ENCODE measurements around the gene MYO5B. TPM values are rescaled to one million over a fixed set of nuclear protein-coding genes. Genes with fewer than 3 reads are reported as not detected.

MYO5B gene
- total RNA-seq, 4 donors from 2014 or later: 0.29 to 14.7 (median 1.2) TPM

DNA sequence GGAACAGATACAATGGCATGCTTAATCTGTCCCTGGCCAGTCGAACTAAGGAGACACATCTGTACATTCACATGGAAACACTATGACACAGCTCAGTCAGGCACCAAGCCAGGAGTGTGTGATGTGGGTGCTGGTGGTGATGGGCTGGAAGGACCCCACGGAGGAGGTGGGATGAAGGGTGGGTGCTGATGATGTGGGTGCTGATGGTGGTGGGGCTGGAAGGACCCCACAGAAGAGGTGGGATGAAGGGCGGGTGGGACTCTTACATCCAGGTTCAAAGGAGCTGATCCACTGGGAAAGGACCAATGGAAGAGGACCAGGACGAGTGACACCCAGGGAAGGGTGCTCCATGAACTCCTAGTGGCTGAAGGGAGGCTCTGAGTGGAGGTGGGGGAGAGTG lies 346.8 kb downstream of the MYO5B start:
- intact Hi-C loops (cut with DNase I; ENCODE audit: low total_unique reads): no loop called here
- H3K9me3 ChIP-seq: no peaks in the 10 kb centered on the region
- no peaks in the 10 kb centered on the region for H3K36me3 ChIP-seq
- no peak overlapping the region for H3K4me3 ChIP-seq
- TF ChIP-seq, protein P1, sequence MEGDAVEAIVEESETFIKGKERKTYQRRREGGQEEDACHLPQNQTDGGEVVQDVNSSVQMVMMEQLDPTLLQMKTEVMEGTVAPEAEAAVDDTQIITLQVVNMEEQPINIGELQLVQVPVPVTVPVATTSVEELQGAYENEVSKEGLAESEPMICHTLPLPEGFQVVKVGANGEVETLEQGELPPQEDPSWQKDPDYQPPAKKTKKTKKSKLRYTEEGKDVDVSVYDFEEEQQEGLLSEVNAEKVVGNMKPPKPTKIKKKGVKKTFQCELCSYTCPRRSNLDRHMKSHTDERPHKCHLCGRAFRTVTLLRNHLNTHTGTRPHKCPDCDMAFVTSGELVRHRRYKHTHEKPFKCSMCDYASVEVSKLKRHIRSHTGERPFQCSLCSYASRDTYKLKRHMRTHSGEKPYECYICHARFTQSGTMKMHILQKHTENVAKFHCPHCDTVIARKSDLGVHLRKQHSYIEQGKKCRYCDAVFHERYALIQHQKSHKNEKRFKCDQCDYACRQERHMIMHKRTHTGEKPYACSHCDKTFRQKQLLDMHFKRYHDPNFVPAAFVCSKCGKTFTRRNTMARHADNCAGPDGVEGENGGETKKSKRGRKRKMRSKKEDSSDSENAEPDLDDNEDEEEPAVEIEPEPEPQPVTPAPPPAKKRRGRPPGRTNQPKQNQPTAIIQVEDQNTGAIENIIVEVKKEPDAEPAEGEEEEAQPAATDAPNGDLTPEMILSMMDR (IDR thresholded peaks at IDR 0.05): no peak
- TF ChIP-seq POLR2A (IDR thresholded peaks at IDR 0.05): no peak
- no peaks in the 10 kb centered on the region for H3K4me1 ChIP-seq
- no peak overlapping the region for H3K27ac ChIP-seq
- no peak for DNase-seq
- no peaks in the 10 kb centered on the region for H3K27me3 ChIP-seq

DNA sequence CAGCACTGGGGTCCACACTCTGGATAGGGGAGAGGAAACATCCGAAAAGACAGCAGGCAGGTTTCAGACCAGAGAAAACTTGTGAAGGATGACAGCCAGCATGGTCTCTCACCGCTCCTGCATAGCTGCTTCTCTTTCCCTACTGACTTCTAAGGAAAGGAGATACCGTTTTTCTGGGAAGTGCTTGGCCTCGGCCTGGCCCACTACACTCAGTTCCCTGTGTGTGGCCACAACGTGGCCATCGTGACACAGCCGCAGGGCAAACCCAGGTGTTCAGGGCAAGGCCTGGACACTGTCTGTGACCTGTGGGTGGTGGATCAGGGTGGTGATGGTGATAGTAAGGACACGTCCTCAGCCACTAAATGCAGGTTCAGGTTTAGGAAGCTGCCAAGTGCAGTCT lies 347.4 kb downstream of the MYO5B start:
- Histone ChIP-seq H3K9me3 (no peaks in the 10 kb centered on the region), H3K27me3 (no peaks in the 10 kb centered on the region)
- DNase-seq: no peak

DNA sequence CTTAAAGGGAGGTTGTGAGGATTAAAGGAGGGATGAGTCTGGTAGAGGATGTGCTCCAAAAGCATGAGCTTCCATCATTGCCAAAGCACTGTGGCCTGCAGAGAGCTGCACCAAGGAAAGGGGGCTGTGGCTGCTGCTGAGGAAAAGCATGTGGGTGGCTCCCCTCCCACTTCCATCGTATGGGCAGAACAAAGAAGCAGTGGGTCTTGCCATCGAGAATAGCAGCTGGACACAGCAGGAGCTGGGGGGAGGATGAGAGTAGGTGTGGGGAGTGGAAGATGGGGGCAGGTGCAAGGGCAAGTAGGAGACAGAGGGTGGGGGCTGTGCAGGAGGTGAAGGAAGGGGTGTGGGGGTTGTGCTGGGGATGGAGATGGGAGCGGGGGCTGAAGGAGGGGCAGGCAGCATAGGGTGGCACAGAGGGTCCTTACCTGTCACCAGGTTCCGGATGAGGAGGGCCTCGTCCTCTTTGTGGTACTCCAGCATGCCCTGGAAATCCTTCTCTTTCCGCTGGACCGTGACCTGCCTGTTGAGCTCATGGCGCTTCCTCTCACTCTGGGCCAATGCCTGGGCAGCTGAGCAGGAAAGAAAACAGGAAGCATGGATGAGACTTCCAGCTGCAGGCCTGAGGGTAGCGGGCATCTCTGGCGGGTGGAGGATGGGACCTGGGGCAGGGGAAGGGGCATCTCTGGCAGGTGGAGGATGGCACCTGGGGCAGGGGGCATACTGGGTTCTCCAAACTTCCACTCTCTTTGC lies 348.1 kb downstream of the MYO5B start:
- H3K27ac ChIP-seq: no peak overlapping the region
- H3K4me3 ChIP-seq: no peak overlapping the region
- no peaks in the 10 kb centered on the region for H3K9me3 ChIP-seq
- intact Hi-C loops (cut with DNase I; ENCODE audit: low total_unique reads): no loop called here
- TF ChIP-seq, protein P1 (IDR thresholded peaks at IDR 0.05): no peak
- TF ChIP-seq POLR2A (IDR thresholded peaks at IDR 0.05): no peak
- no peaks in the 10 kb centered on the region for H3K36me3 ChIP-seq
- no peaks in the 10 kb centered on the region for H3K4me1 ChIP-seq
- DNase-seq: no peak
- no peaks in the 10 kb centered on the region for H3K27me3 ChIP-seq

More for the DNA sequence above, 347.4 kb downstream of the MYO5B start:
- Histone ChIP-seq H3K36me3 (no peaks in the 10 kb centered on the region), H3K4me3 (no peak overlapping the region), H3K27ac (no peak overlapping the region), H3K4me1 (no peaks in the 10 kb centered on the region)
- TF ChIP-seq, protein P1 (IDR thresholded peaks at IDR 0.05): no peak
- no peak for TF ChIP-seq POLR2A (IDR thresholded peaks at IDR 0.05)
- intact Hi-C loops (cut with DNase I; ENCODE audit: low total_unique reads): no loop called here

DNA sequence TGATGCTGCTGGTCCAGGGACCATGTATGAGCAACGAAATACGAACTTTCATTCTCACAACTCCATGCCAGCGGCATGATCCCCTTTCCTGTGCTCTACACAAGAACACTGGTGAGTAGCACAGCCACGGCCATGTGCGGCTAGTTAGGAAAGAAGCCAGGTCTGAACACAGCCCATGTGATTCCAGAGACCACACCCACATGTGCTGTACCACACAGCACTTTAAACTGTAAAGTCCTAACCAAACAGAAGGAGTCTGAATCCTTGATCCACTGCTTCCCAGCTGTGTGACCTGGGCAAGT lies 348.6 kb downstream of the MYO5B start:
- Histone ChIP-seq H3K4me3 (no peak overlapping the region), H3K36me3 (no peaks in the 10 kb centered on the region), H3K4me1 (no peaks in the 10 kb centered on the region), H3K9me3 (no peaks in the 10 kb centered on the region), H3K27me3 (no peaks in the 10 kb centered on the region), H3K27ac (no peak overlapping the region)
- DNase-seq: no peak
- TF ChIP-seq, protein P1 (IDR thresholded peaks at IDR 0.05): no peak
- TF ChIP-seq POLR2A (IDR thresholded peaks at IDR 0.05): no peak
- intact Hi-C loops (cut with DNase I; ENCODE audit: low total_unique reads): no loop called here

DNA sequence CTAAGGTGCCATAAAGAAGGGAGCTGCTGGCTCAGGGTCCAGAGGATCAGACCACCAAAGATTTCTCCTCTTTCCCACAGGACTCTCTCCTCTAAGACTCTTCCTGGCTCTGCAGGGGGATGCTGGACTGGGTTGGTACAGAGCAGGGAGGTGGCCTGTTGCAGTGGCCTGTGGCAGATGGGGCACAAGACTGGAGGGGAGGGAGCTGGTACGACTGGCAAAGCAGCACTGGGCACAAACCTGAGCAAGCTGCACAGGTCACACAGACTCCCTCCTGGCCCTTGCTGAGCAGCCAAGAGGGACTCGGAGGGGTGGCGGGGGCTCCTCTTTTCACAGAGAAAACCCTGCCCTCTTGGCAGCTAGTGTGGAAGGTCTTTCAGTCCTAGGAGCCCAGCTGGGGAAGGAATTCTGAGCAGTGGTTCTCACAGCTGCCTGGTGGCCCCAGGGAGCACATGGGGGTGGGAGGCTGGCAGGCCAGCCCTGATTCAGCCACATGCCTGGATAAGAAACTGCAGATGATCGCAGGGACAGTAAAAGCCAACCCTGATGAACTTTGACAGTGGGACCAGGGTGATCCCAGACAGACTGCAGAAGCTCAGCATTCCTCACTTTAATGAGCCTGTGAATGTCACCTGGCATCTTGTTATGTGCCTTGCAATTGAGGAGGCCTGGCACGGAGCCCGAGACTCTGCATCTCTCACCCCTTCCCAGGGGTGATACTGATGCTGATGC lies 349.2 kb downstream of the MYO5B start:
- Histone ChIP-seq H3K27ac (no peak overlapping the region), H3K27me3 (no peaks in the 10 kb centered on the region), H3K36me3 (no peaks in the 10 kb centered on the region), H3K9me3 (no peaks in the 10 kb centered on the region), H3K4me1 (no peaks in the 10 kb centered on the region), H3K4me3 (no peak overlapping the region)
- no peak for DNase-seq
- no peak for TF ChIP-seq POLR2A (IDR thresholded peaks at IDR 0.05)
- TF ChIP-seq, protein P1 (IDR thresholded peaks at IDR 0.05): no peak
- intact Hi-C loops (cut with DNase I; ENCODE audit: low total_unique reads): no loop called here
